ENCODE data around the gene ABHD16B.
A peak's percentile ranks its signal among the peaks of the same experiment; 100 is the strongest.

The ABHD16B gene

DNA sequence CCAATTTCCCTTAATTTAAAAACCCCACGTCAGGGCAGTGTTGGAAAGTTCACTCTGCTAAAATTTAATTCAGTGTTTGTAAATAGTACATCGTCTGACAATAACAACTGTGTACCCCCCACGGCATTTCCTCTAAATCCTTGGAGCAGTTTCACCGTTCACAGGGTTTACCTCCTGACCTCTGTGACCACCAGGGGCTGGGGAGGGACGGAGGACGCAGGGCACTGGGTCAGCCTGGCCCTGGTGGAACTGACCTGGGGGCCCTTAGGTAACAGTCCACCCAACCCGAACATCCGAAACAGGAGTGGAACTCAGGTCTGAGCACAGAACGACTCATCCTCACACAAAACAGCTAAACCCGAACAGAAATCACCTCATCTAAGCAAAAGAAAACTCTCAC is 32.3 kb upstream of the ABHD16B start:
- H4K20me1 ChIP-seq (ENCODE audit: insufficient read depth, low read length): no peaks in the 10 kb centered on the region
- no peaks in the 10 kb centered on the region for H3K79me2 ChIP-seq (ENCODE audit: low read length)
- no peak overlapping the region for H3K4me3 ChIP-seq (ENCODE audit: low read length)
- TF ChIP-seq, protein P1, sequence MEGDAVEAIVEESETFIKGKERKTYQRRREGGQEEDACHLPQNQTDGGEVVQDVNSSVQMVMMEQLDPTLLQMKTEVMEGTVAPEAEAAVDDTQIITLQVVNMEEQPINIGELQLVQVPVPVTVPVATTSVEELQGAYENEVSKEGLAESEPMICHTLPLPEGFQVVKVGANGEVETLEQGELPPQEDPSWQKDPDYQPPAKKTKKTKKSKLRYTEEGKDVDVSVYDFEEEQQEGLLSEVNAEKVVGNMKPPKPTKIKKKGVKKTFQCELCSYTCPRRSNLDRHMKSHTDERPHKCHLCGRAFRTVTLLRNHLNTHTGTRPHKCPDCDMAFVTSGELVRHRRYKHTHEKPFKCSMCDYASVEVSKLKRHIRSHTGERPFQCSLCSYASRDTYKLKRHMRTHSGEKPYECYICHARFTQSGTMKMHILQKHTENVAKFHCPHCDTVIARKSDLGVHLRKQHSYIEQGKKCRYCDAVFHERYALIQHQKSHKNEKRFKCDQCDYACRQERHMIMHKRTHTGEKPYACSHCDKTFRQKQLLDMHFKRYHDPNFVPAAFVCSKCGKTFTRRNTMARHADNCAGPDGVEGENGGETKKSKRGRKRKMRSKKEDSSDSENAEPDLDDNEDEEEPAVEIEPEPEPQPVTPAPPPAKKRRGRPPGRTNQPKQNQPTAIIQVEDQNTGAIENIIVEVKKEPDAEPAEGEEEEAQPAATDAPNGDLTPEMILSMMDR (IDR thresholded peaks at IDR 0.05; ENCODE audit: low read depth, low read length): no peak
- TF ChIP-seq EZH2phosphoT487 (IDR thresholded peaks at IDR 0.05; ENCODE audit: low read depth): no peak
- no peak overlapping the region for H2AFZ ChIP-seq (ENCODE audit: low read depth, low read length)
- H3K27ac ChIP-seq (ENCODE audit: low read length): no peak overlapping the region
- no peaks in the 10 kb centered on the region for H3K9me3 ChIP-seq (ENCODE audit: insufficient read depth, low read length)
- H3K4me2 ChIP-seq (ENCODE audit: low read length): peak overlapping the region; percentile 55; the same call in 1 of the 2 replicates
- no peaks in the 10 kb centered on the region for H3K36me3 ChIP-seq (replicated peaks; ENCODE audit: low read depth, low read length)
- peaks cover 20% of the 10 kb centered on the region for H3K4me1 ChIP-seq (ENCODE audit: low read length)
- peaks cover 23% of the 10 kb centered on the region for H3K27me3 ChIP-seq (ENCODE audit: low read depth, low read length)
- no peak overlapping the region for H3K9ac ChIP-seq (ENCODE audit: low read length)

DNA sequence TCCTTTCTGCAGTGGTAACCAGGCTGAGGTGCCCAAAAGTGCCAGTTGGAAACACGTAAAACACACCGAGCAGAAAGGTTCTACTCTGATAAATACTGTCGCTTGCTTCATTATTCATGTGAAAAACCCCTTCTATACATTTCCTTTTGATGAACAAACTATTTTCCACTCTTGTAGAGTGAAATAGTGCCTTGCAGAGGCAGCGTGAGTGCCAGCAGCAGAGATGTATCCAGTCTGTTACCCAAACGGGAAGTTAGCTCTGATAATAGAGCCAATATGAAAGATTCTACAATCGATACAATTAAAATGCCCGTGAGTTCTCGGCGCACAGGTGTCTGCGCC is 31.7 kb upstream of the ABHD16B start:
- Histone ChIP-seq H4K20me1 (ENCODE audit: insufficient read depth, low read length) (no peaks in the 10 kb centered on the region), H3K9ac (ENCODE audit: low read length) (0 out of 2 replicates have a peak overlapping the region, but pooled peaks have one; percentile 37), H3K4me3 (ENCODE audit: low read length) (peak overlapping the region; percentile 72), H3K36me3 (replicated peaks; ENCODE audit: low read depth, low read length) (no peaks in the 10 kb centered on the region), H3K27me3 (ENCODE audit: low read depth, low read length) (peaks cover 18% of the 10 kb centered on the region), H3K79me2 (ENCODE audit: low read length) (no peaks in the 10 kb centered on the region), H3K27ac (ENCODE audit: low read length) (no peak overlapping the region), H2AFZ (ENCODE audit: low read depth, low read length) (no peak overlapping the region), H3K4me1 (ENCODE audit: low read length) (peaks cover 20% of the 10 kb centered on the region), H3K9me3 (ENCODE audit: insufficient read depth, low read length) (no peaks in the 10 kb centered on the region), H3K4me2 (ENCODE audit: low read length) (peak overlapping the region; percentile 55)
- TF ChIP-seq, protein P1 (IDR thresholded peaks at IDR 0.05; ENCODE audit: low read depth, low read length): no peak
- TF ChIP-seq EZH2phosphoT487 (IDR thresholded peaks at IDR 0.05; ENCODE audit: low read depth): no peak; the same call in 1 of the 2 replicates

DNA sequence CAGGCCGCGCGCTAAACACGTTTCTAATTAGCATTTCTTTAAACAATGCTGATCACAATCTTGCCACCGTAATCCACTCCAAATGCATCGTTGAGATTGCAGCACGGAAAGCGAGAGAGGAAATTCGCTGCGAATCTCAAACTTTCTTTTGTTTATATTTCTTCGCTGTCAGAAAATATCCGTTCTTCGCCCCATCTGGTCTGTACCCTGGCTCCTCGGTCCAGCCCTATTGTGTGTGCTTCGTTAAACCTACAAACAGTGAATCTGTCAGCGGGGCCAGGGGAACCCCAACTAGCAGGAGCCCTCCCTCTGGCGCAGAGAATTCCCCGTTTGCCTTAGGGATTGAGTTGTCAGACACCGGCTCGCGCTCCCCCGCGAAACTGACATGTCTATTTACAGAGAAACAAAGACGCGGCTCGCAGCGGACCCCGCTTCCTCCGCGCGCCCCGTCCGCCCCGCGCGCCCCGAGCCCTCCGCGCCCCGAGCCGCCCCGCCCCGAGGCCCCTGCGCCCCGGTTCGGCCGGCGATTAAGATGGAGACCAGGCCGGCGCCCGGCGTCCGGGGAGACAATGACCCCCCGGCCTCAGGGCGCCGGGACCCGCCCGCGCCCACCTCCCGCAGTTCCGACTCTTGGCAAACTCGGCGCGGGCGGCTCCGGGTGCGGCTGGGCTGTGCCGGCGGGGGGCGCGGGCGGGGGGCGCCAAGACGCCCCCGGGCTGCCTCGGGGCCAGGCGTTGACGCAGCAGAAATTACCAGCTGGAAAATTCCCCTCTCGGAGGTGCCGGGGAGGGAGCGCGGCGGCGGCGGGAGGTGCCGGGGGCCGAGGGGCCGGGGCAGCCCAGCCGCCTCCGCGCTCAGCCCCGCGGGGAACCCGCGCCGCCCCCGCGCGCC is 31.1 kb upstream of the ABHD16B start:
- H2AFZ ChIP-seq (ENCODE audit: low read depth, low read length): no peak overlapping the region
- peak overlapping the region; percentile 37 for H3K9ac ChIP-seq (ENCODE audit: low read length)

More for the DNA sequence above, 31.1 kb upstream of the ABHD16B start:
- Histone ChIP-seq H3K4me1 (ENCODE audit: low read length) (peaks cover 20% of the 10 kb centered on the region), H3K36me3 (replicated peaks; ENCODE audit: low read depth, low read length) (no peaks in the 10 kb centered on the region), H3K9me3 (ENCODE audit: insufficient read depth, low read length) (no peaks in the 10 kb centered on the region), H3K27ac (ENCODE audit: low read length) (no peak overlapping the region), H4K20me1 (ENCODE audit: insufficient read depth, low read length) (no peaks in the 10 kb centered on the region), H3K27me3 (ENCODE audit: low read depth, low read length) (peaks cover 18% of the 10 kb centered on the region), H3K79me2 (ENCODE audit: low read length) (no peaks in the 10 kb centered on the region), H3K4me2 (ENCODE audit: low read length) (peak overlapping the region; percentile 55), H3K4me3 (ENCODE audit: low read length) (peak overlapping the region; percentile 72)
- TF ChIP-seq, protein P1 (IDR thresholded peaks at IDR 0.05; ENCODE audit: low read depth, low read length): no peak
